ENCODE results near the gene TPI1. TPM values are rescaled to one million over a fixed set of nuclear protein-coding genes. Genes with fewer than 3 reads are reported as not detected.

TPI1 gene
- total and polyA plus RNA-seq, 2 of the 8 experiments (the other 6 are each of a cell fraction or from before 2014, with no cell fraction given), result 910 to 3,018 TPM

DNA sequence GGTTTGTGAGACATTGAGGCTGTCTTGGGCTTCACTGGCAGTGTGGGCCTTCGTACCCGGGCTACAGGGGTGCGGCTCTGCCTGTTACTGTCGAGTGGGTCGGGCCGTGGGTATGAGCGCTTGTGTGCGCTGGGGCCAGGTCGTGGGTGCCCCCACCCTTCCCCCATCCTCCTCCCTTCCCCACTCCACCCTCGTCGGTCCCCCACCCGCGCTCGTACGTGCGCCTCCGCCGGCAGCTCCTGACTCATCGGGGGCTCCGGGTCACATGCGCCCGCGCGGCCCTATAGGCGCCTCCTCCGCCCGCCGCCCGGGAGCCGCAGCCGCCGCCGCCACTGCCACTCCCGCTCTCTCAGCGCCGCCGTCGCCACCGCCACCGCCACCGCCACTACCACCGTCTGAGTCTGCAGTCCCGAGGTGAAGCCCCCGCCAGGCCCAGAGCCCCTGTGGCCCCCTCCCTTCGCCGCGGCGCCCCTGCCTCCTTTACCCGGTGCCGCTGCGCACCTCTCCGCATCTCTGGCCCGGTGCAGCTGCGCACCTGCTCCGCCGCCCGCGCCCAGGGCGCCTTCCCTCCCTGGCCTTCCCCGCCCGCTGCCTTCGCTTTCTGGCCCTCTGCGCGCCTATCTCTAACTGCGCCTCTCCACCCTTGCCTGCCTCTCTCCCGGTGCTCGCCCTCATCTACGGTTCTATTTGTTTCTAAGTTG, 47.1 kb downstream of the TPI1 start, which contains the start of gene ENO2 (continued):
- TF ChIP-seq RFX5 (IDR thresholded peaks at IDR 0.05; ENCODE audit: borderline replicate concordance, low read depth, low read length) (no peak), NANOG (IDR thresholded peaks at IDR 0.05; ENCODE audit: insufficient read depth, low read depth, low read length, poor library complexity, severe bottlenecking) (no peak), JUND (IDR thresholded peaks at IDR 0.05; ENCODE audit: low read length) (no peak), SRF (IDR thresholded peaks at IDR 0.05; ENCODE audit: low read depth, low read length) (no peak), CHD1 (IDR thresholded peaks at IDR 0.05; ENCODE audit: low read depth, low read length) (no peak), JUN (IDR thresholded peaks at IDR 0.05; ENCODE audit: low read depth, low read length) (no peak), CREB1 (IDR thresholded peaks at IDR 0.05) (0 out of 2 replicates have a peak, but pooled peaks have one; percentile 15), RAD21 (IDR thresholded peaks at IDR 0.05 in 1 of 2, conservative IDR thresholded peaks at IDR 0.05 in 1 of 2; ENCODE audit: low read depth in 2 of 2, low read length in 2 of 2) (no peak), RBBP5 (IDR thresholded peaks at IDR 0.05; ENCODE audit: borderline replicate concordance, low read depth, low read length) (0 out of 2 replicates have a peak, but pooled peaks have one; percentile 38), ASH2L (IDR thresholded peaks at IDR 0.05; ENCODE audit: low read length) (peak; percentile 83), FOSL1 (IDR thresholded peaks at IDR 0.05; ENCODE audit: insufficient read depth, low read depth, low read length) (no peak), PHF8 (conservative IDR thresholded peaks at IDR 0.05; ENCODE audit: low read depth, low read length) (no peak), HDAC2 (IDR thresholded peaks at IDR 0.05; ENCODE audit: borderline replicate concordance in 1 of 2, low read depth in 2 of 2, low read length in 2 of 2) (no peak), BRCA1 (IDR thresholded peaks at IDR 0.05; ENCODE audit: low read depth, low read length) (no peak), BCL11A (IDR thresholded peaks at IDR 0.05; ENCODE audit: low read depth in 2 of 2, low read length in 2 of 2) (no peak)
- TF ChIP-seq, protein P1, sequence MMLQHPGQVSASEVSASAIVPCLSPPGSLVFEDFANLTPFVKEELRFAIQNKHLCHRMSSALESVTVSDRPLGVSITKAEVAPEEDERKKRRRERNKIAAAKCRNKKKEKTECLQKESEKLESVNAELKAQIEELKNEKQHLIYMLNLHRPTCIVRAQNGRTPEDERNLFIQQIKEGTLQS (IDR thresholded peaks at IDR 0.05; ENCODE audit: insufficient read depth, low read depth, low read length), result no peak
- TF ChIP-seq, protein P2, sequence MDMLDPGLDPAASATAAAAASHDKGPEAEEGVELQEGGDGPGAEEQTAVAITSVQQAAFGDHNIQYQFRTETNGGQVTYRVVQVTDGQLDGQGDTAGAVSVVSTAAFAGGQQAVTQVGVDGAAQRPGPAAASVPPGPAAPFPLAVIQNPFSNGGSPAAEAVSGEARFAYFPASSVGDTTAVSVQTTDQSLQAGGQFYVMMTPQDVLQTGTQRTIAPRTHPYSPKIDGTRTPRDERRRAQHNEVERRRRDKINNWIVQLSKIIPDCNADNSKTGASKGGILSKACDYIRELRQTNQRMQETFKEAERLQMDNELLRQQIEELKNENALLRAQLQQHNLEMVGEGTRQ (IDR thresholded peaks at IDR 0.05; ENCODE audit: low read length), result no peak
- TF ChIP-seq, protein P3, sequence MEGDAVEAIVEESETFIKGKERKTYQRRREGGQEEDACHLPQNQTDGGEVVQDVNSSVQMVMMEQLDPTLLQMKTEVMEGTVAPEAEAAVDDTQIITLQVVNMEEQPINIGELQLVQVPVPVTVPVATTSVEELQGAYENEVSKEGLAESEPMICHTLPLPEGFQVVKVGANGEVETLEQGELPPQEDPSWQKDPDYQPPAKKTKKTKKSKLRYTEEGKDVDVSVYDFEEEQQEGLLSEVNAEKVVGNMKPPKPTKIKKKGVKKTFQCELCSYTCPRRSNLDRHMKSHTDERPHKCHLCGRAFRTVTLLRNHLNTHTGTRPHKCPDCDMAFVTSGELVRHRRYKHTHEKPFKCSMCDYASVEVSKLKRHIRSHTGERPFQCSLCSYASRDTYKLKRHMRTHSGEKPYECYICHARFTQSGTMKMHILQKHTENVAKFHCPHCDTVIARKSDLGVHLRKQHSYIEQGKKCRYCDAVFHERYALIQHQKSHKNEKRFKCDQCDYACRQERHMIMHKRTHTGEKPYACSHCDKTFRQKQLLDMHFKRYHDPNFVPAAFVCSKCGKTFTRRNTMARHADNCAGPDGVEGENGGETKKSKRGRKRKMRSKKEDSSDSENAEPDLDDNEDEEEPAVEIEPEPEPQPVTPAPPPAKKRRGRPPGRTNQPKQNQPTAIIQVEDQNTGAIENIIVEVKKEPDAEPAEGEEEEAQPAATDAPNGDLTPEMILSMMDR (IDR thresholded peaks at IDR 0.05; ENCODE audit: control extremely low read depth in 1 of 3, insufficient read depth in 1 of 3, low read depth in 1 of 3, low read length in 3 of 3), result no peak

Data from H1 (cell line).